B cell (primary cell): ENCODE data around the gene PANK3. TPM values are rescaled to one million over a fixed set of nuclear protein-coding genes. Genes with fewer than 3 reads are reported as not detected.

Experiments
- ATAC-seq: fragments of 200-7000 bp; cut with Tn5 transposase; one replicate; pipeline ENCODE4 v1.10.0; 2021; ENCODE audit warnings: low read depth, mild to moderate bottlenecking, moderate number of reproducible peaks, moderate library complexity
- CTCF ChIA-PET: fragments of 350-600 bp; sonication (Branson Sonifier 250); formaldehyde crosslinking; loops from one replicate; lab custom pipeline; 2021; ENCODE audit warnings: antibody characterized with exemption, inconsistent platforms; lab: Charles Lee
- POLR2A ChIA-PET: fragments of 350-600 bp; sonication (Branson Sonifier 250); formaldehyde crosslinking; loops from one replicate; lab custom pipeline; 2021; ENCODE audit warnings: antibody characterized with exemption; lab: Charles Lee
- DNase-seq: peaks from one replicate; pipeline ENCODE4 v3.0.0; 2013
- H2AFZ ChIP-seq: 2 replicates; pipeline ENCODE4 v1.6.1; 2012; ENCODE audit warnings: mild to moderate bottlenecking, low read depth, low read length; ENCODE audit not compliant: insufficient read depth, poor library complexity, severe bottlenecking
- H3K27ac ChIP-seq, 2 donors: 1 replicate in 1 of 2; 2 replicates in 1 of 2; pipeline ENCODE4 v1.5.1; 2012 to 2013; ENCODE audit warnings: low read length in 2 of 2, mild to moderate bottlenecking in 2 of 2, moderate library complexity in 1 of 2
- H3K27me3 ChIP-seq, 4 experiments: fragments of 200-600 bp in 1 of 4; sonication (generic) in 1 of 4; replicated peaks in 1 of 4; 1 replicate in 2 of 4; 2 replicates in 2 of 4; pipeline versions ENCODE4 v1.6.1 to v1.7.0; 2013 to 2016; ENCODE audit warnings: low read length in 3 of 4, mild to moderate bottlenecking in 2 of 4, mixed read lengths in 1 of 4, moderate library complexity in 1 of 4; ENCODE audit not compliant: insufficient read depth in 4 of 4, control insufficient read depth in 3 of 4; ENCODE audit errors: control extremely low read depth in 1 of 4
- H3K36me3 ChIP-seq, 2 experiments: replicated peaks in 1 of 2; 1 replicate in 1 of 2; 2 replicates in 1 of 2; pipeline versions ENCODE4 v1.6.1 to v1.7.1; 2013; ENCODE audit warnings: low read length in 1 of 2; ENCODE audit not compliant: insufficient read depth in 2 of 2, control insufficient read depth in 1 of 2; ENCODE audit errors: control extremely low read depth in 1 of 2, extremely low read depth in 1 of 2
- H3K4me1 ChIP-seq, 2 donors: fragments of 200-600 bp in 1 of 2; sonication (generic) in 1 of 2; 1 replicate in 1 of 2; 2 replicates in 1 of 2; pipeline versions ENCODE4 v1.5.1 to v1.6.1; 2013 to 2017; ENCODE audit warnings: low read length in 2 of 2; ENCODE audit not compliant: control insufficient read depth in 2 of 2, insufficient read depth in 2 of 2
- H3K4me2 ChIP-seq: replicated peaks from 2 replicates; pipeline ENCODE3; 2012; ENCODE audit warnings: mild to moderate bottlenecking, low read depth, low read length; ENCODE audit not compliant: poor library complexity, severe bottlenecking
- H3K4me3 ChIP-seq, 5 experiments: fragments of 200-600 bp in 1 of 5; sonication (generic) in 1 of 5; 1 replicate in 3 of 5; 2 replicates in 2 of 5; pipeline versions ENCODE4 v1.5.1 to v1.7.0; 2011 to 2016; ENCODE audit warnings: low read length in 4 of 5, mild to moderate bottlenecking in 4 of 5, low read depth in 2 of 5, control low read depth in 1 of 5, moderate library complexity in 1 of 5; ENCODE audit not compliant: insufficient read depth in 1 of 5; ENCODE audit errors: control extremely low read depth in 1 of 5, extremely low read depth in 1 of 5
- H3K79me2 ChIP-seq: fragments of 200-600 bp; sonication (generic); one replicate; pipeline ENCODE4 v1.6.0; 2016; ENCODE audit warnings: low read length; ENCODE audit not compliant: control insufficient read depth, insufficient read depth
- H3K9ac ChIP-seq: fragments of 200-600 bp; sonication (generic); 2 replicates; pipeline ENCODE4 v1.6.1; 2017; ENCODE audit warnings: mild to moderate bottlenecking, low read length, moderate library complexity
- H3K9me3 ChIP-seq, 3 donors: one replicate each; pipeline versions ENCODE4 v1.6.1 to v1.7.1; 2013; ENCODE audit warnings: low read length in 2 of 3; ENCODE audit not compliant: control insufficient read depth in 2 of 3, insufficient read depth in 1 of 3; ENCODE audit errors: control extremely low read depth in 1 of 3
- H4K20me1 ChIP-seq: 2 replicates; pipeline ENCODE4 v1.6.0; 2012; ENCODE audit warnings: mild to moderate bottlenecking, low read length; ENCODE audit not compliant: insufficient read depth, control insufficient read depth, poor library complexity, severe bottlenecking
- H3K27ac Mint-ChIP-seq: one replicate; pipeline ENCODE4 v1.8.0; 2021; ENCODE audit warnings: mixed read lengths
- H3K27me3 Mint-ChIP-seq: one replicate; pipeline ENCODE4 v1.8.0; 2021; ENCODE audit warnings: mixed read lengths
- H3K4me1 Mint-ChIP-seq: one replicate; pipeline ENCODE4 v1.8.0; 2021; ENCODE audit warnings: mixed read lengths
- H3K4me3 Mint-ChIP-seq: one replicate; pipeline ENCODE4 v1.8.0; 2021; ENCODE audit warnings: mixed read lengths
- H3K9me3 Mint-ChIP-seq: one replicate; pipeline ENCODE4 v1.8.0; 2022; ENCODE audit warnings: mixed read lengths; ENCODE audit not compliant: insufficient read depth
- CTCF ChIP-seq: fragments of 200-600 bp; IDR thresholded peaks from one replicate; pipeline ENCODE4 v1.8.0; 2022; ENCODE audit warnings: antibody characterized with exemption, mild to moderate bottlenecking
- EZH2 ChIP-seq: IDR thresholded peaks from 2 replicates; pipeline ENCODE4 v1.6.1; 2012; ENCODE audit warnings: borderline replicate concordance, low read depth, mild to moderate bottlenecking, moderate library complexity, low read length; ENCODE audit not compliant: insufficient read depth, poor library complexity, severe bottlenecking
- WGBS: methylation state at CpG from one replicate; pipeline ENCODE4 v1.1.5; 2013; ENCODE audit warnings: missing lambda C conversion rate; ENCODE audit not compliant: insufficient coverage; 5-methylcytosine and 5-hydroxymethylcytosine counted together
- intact Hi-C: fragments of 100-400 bp; cut with micrococcal nuclease; formaldehyde crosslinking; loops from one replicate; pipeline ENCODE4 v1.10.0; 2022
- polyA plus RNA-seq: library from polyadenylated mRNA; depleted of rRNA; stranded (reverse); fragments of >200 nt; gene quantifications from 2 replicates; pipeline ENCODE4 v1.2.3, GENCODE V29; 2012
- total RNA-seq, 2 donors: library from RNA; stranded (reverse); fragments of 120-200 nt in 1 of 2; gene quantifications; 1 replicate in 1 of 2; 2 replicates in 1 of 2; pipeline versions ENCODE4 v1.2.3 to v1.2.4, GENCODE V29; 2013 to 2022

Gene PANK3
- total and polyA plus RNA-seq, 2 donors (not counting 1 experiment from before 2014, with no cell fraction given) = 6.3 to 61.8 TPM

GRCh38 chr5:168531987-168532864 lies 46.9 kb downstream of the PANK3 start:
- CTCF ChIA-PET = no interaction called here
- Histone ChIP-seq H3K9ac (no peak overlapping the region), H3K27me3 (peaks cover 0 to 47% (median 28%) of the 10 kb centered on the region in 4 experiments), H4K20me1 (no peaks in the 10 kb centered on the region), H3K27ac (no peak overlapping the region), H3K4me2 (no peak overlapping the region), H3K4me1 (peaks cover 8 to 9% of the 10 kb centered on the region in 2 donors), H3K79me2 (no peaks in the 10 kb centered on the region), H3K4me3 (no peak overlapping the region), H3K36me3 (no peaks in the 10 kb centered on the region), H2AFZ (no peak overlapping the region), H3K9me3 (peaks cover 0 to 22% (median 0%) of the 10 kb centered on the region in 3 donors)
- Mint-ChIP-seq H3K4me1 (peaks cover 3% of the 10 kb centered on the region), H3K9me3 (no peaks in the 10 kb centered on the region), H3K4me3 (no peak overlapping the region), H3K27me3 (peaks cover 46% of the 10 kb centered on the region), H3K27ac (no peak overlapping the region)
- 100% methylated on average over 3 of the region's 6 CpGs for WGBS
- POLR2A ChIA-PET = no interaction called here
- DNase-seq (no peak), ATAC-seq (no peak)
- intact Hi-C loops = no loop called here
- TF ChIP-seq EZH2 = no peak
- no peak for TF ChIP-seq CTCF

GRCh38 chr5:168531191-168531590 lies 48.0 kb downstream of the PANK3 start:
- Mint-ChIP-seq H3K4me1 (peaks cover 3% of the 10 kb centered on the region), H3K27me3 (peaks cover 46% of the 10 kb centered on the region), H3K4me3 (no peak overlapping the region), H3K27ac (no peak overlapping the region), H3K9me3 (no peaks in the 10 kb centered on the region)
- Histone ChIP-seq H3K4me2 (no peak overlapping the region), H3K9ac (no peak overlapping the region), H3K36me3 (no peaks in the 10 kb centered on the region), H3K79me2 (no peaks in the 10 kb centered on the region), H3K4me3 (no peak overlapping the region), H3K4me1 (peaks cover 8 to 9% of the 10 kb centered on the region in 2 donors), H2AFZ (no peak overlapping the region), H3K27me3 (peaks cover 0 to 47% (median 28%) of the 10 kb centered on the region in 4 experiments), H3K27ac (no peak overlapping the region), H3K9me3 (peaks cover 0 to 22% (median 0%) of the 10 kb centered on the region in 3 donors), H4K20me1 (no peaks in the 10 kb centered on the region)
- DNase-seq (no peak), ATAC-seq (no peak)
- ChIA-PET POLR2A (no interaction called here), CTCF (no interaction called here)
- intact Hi-C loops = no loop called here
- 92% methylated on average over 5 of the region's 5 CpGs for WGBS
- no peak for TF ChIP-seq EZH2
- no peak for TF ChIP-seq CTCF
